ENCODE results near the gene RRN3. TPM values are rescaled to one million over a fixed set of nuclear protein-coding genes. Genes with fewer than 3 reads are reported as not detected.

The RRN3 gene, protein sequence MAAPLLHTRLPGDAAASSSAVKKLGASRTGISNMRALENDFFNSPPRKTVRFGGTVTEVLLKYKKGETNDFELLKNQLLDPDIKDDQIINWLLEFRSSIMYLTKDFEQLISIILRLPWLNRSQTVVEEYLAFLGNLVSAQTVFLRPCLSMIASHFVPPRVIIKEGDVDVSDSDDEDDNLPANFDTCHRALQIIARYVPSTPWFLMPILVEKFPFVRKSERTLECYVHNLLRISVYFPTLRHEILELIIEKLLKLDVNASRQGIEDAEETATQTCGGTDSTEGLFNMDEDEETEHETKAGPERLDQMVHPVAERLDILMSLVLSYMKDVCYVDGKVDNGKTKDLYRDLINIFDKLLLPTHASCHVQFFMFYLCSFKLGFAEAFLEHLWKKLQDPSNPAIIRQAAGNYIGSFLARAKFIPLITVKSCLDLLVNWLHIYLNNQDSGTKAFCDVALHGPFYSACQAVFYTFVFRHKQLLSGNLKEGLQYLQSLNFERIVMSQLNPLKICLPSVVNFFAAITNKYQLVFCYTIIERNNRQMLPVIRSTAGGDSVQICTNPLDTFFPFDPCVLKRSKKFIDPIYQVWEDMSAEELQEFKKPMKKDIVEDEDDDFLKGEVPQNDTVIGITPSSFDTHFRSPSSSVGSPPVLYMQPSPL
- 39.0 to 48.1 TPM (median 41.3 TPM) in 5 replicates for total RNA-seq (2022; extraction: Qiagen RNA extraction; ENCODE audit: low read depth)

GRCh38 chr16:15093955-15094827 lies at the start of gene RRN3:
RRN3 (minus strand) TSS chr16:15094272; CDS start chr16:15094233, 39 bp downstream.

Other genes starting within 250 kb of the RRN3 start
- 42.4 to 51.1 TPM (median 47.7 TPM) in 5 replicates for gene NPIPA1, start 156.8 kb downstream of the RRN3 start, total RNA-seq (2022; extraction: Qiagen RNA extraction; ENCODE audit: low read depth)
- gene PDXDC1, start 119.2 kb downstream of the RRN3 start, total RNA-seq (2022; extraction: Qiagen RNA extraction; ENCODE audit: low read depth) = 62.7 to 71.9 TPM (median 69.7 TPM) in 5 replicates
- gene NTAN1, start 38.2 kb downstream of the RRN3 start, total RNA-seq (2022; extraction: Qiagen RNA extraction; ENCODE audit: low read depth) = 39.7 to 47.1 TPM (median 44.8 TPM) in 5 replicates

Measured in A549 treated with CpdA at 1 μM for 4 hours (cell line).